Choroid plexus epithelial cell (primary cell): Measurements from ENCODE around the gene ATP11C.

Source experiments
- DNase-seq: peaks from one replicate; pipeline ENCODE4 v3.0.0-alpha.2; 2010; ENCODE audit warnings: low read depth
- H3K4me3 ChIP-seq: 2 replicates; pipeline ENCODE4 v1.5.1; 2011; ENCODE audit warnings: low read depth, mild to moderate bottlenecking, control low read depth, low read length, moderate library complexity
- CTCF ChIP-seq: conservative IDR thresholded peaks from 2 replicates; pipeline ENCODE4 v1.5.1; 2011; ENCODE audit warnings: low read depth, mild to moderate bottlenecking, control low read depth, inconsistent platforms, low read length, moderate library complexity

Gene ATP11C

GRCh38 chrX:139795196-139795595 is 137.7 kb downstream of the ATP11C start:
- DNase-seq: no peak
- TF ChIP-seq CTCF: no peak
- H3K4me3 ChIP-seq: no peak overlapping the region

DNA sequence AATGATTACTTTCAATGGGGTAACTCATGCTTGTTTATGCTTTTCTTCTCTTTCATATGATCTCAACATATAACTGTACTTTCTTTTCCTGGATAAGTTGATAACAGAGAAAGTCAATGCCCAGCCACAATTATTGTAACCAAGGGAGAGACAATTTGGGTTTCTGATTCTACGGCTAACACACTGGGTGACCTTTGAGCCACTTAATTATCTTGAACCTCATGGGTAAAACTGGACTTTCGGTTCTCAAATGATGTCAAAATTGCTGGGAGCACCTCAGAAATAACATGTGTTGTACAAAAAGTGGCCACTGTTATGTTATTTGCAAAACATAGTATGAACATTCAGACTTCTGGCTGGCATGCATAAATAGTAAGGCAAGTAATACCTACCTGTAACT is 145.3 kb downstream of the ATP11C start:
- DNase-seq: no peak
- TF ChIP-seq CTCF: no peak
- H3K4me3 ChIP-seq: no peak overlapping the region

GRCh38 chrX:139784807-139785206 is 148.0 kb downstream of the ATP11C start:
- no peak for DNase-seq
- TF ChIP-seq CTCF: no peak

GRCh38 chrX:139783959-139784358 is 148.9 kb downstream of the ATP11C start:
- no peak overlapping the region for H3K4me3 ChIP-seq
- TF ChIP-seq CTCF: no peak
- DNase-seq: no peak

More at GRCh38 chrX:139784807-139785206, 148.0 kb downstream of the ATP11C start:
- H3K4me3 ChIP-seq: no peak overlapping the region

DNA sequence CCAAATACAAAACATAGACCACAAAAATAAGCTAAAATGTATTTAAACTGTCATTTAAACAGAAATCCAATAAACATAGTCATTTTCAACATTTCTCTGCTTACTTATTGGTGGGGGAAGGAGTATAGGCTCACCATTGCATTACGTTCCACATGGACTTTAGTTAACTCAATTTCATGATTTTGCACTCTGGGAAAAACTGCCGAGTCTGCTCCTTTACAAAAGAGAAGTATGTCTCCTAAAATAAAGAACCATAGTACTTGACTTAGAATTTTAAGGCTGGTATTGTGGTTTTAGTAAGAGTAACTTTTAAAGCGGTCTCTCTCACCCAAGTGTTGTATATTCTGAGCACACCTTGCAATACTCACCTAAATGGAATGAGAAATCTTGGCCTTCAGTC is 149.8 kb downstream of the ATP11C start:
- no peak overlapping the region for H3K4me3 ChIP-seq
- DNase-seq: no peak
- TF ChIP-seq CTCF: no peak

GRCh38 chrX:139776599-139776998 is 156.3 kb downstream of the ATP11C start:
- TF ChIP-seq CTCF: no peak
- peak; percentile 5 for DNase-seq

GRCh38 chrX:139770366-139770765 is 162.5 kb downstream of the ATP11C start:
- H3K4me3 ChIP-seq: no peak overlapping the region
- no peak for TF ChIP-seq CTCF
- no peak for DNase-seq

More at GRCh38 chrX:139776599-139776998, 156.3 kb downstream of the ATP11C start:
- H3K4me3 ChIP-seq: no peak overlapping the region
